ENCODE measurements around the gene TNS4. TPM values are rescaled to one million over a fixed set of nuclear protein-coding genes. Genes with fewer than 3 reads are reported as not detected.

The TNS4 gene
- total RNA-seq, 1 experiment from 2014 or later = not detected

- in situ Hi-C loops (cut with HindIII; ENCODE audit: low pct_unique_long_range_greater_than_20kb, low sequenced_read_pairs) = no loop called here
- no peak for DNase-seq (ENCODE audit: low read depth)
Measured at GRCh38 chr17:40468560-40468959, 32.9 kb downstream of the TNS4 start.

- in situ Hi-C loops (cut with HindIII; ENCODE audit: low pct_unique_long_range_greater_than_20kb, low sequenced_read_pairs) = no loop called here
Measured at GRCh38 chr17:40467281-40467867, 34.0 kb downstream of the TNS4 start.

GRCh38 chr17:40466298-40466971 is 35.0 kb downstream of the TNS4 start:
- DNase-seq (ENCODE audit: low read depth) = no peak

More at GRCh38 chr17:40467281-40467867, 34.0 kb downstream of the TNS4 start:
- no peak for DNase-seq (ENCODE audit: low read depth)

GRCh38 chr17:40464392-40464855 is 37.0 kb downstream of the TNS4 start:
- in situ Hi-C loops (cut with HindIII; ENCODE audit: low pct_unique_long_range_greater_than_20kb, low sequenced_read_pairs) = no loop called here
- no peak for DNase-seq (ENCODE audit: low read depth)

More at GRCh38 chr17:40466298-40466971, 35.0 kb downstream of the TNS4 start:
- in situ Hi-C loops (cut with HindIII; ENCODE audit: low pct_unique_long_range_greater_than_20kb, low sequenced_read_pairs) = no loop called here

- in situ Hi-C loops (cut with HindIII; ENCODE audit: low pct_unique_long_range_greater_than_20kb, low sequenced_read_pairs) = no loop called here
- no peak for DNase-seq (ENCODE audit: low read depth)
Measured at GRCh38 chr17:40463122-40463550, 38.3 kb downstream of the TNS4 start.

GRCh38 chr17:40462343-40463121 is 38.9 kb downstream of the TNS4 start:
- DNase-seq (ENCODE audit: low read depth) = no peak
- in situ Hi-C loops (cut with HindIII; ENCODE audit: low pct_unique_long_range_greater_than_20kb, low sequenced_read_pairs) = no loop called here

GRCh38 chr17:40461732-40462342 is 39.6 kb downstream of the TNS4 start:
- no peak for DNase-seq (ENCODE audit: low read depth)
- in situ Hi-C loops (cut with HindIII; ENCODE audit: low pct_unique_long_range_greater_than_20kb, low sequenced_read_pairs) = no loop called here

- in situ Hi-C loops (cut with HindIII; ENCODE audit: low pct_unique_long_range_greater_than_20kb, low sequenced_read_pairs) = no loop called here
- DNase-seq (ENCODE audit: low read depth) = no peak
Measured at GRCh38 chr17:40460968-40461731, 40.3 kb downstream of the TNS4 start.

- in situ Hi-C loops (cut with HindIII; ENCODE audit: low pct_unique_long_range_greater_than_20kb, low sequenced_read_pairs) = no loop called here
- DNase-seq (ENCODE audit: low read depth) = no peak
Measured at GRCh38 chr17:40460604-40460967, 40.8 kb downstream of the TNS4 start.

GRCh38 chr17:40459636-40460603 is 41.5 kb downstream of the TNS4 start:
- in situ Hi-C loops (cut with HindIII; ENCODE audit: low pct_unique_long_range_greater_than_20kb, low sequenced_read_pairs) = no loop called here
- no peak for DNase-seq (ENCODE audit: low read depth)

GRCh38 chr17:40458851-40459482 is 42.5 kb downstream of the TNS4 start:
- no peak for DNase-seq (ENCODE audit: low read depth)
- in situ Hi-C loops (cut with HindIII; ENCODE audit: low pct_unique_long_range_greater_than_20kb, low sequenced_read_pairs) = no loop called here

GRCh38 chr17:40457964-40458791 is 43.2 kb downstream of the TNS4 start:
- DNase-seq (ENCODE audit: low read depth) = no peak
- in situ Hi-C loops (cut with HindIII; ENCODE audit: low pct_unique_long_range_greater_than_20kb, low sequenced_read_pairs) = no loop called here

- in situ Hi-C loops (cut with HindIII; ENCODE audit: low pct_unique_long_range_greater_than_20kb, low sequenced_read_pairs) = no loop called here
Measured at GRCh38 chr17:40457369-40457768, 44.1 kb downstream of the TNS4 start.

GRCh38 chr17:40456396-40456951 is 44.9 kb downstream of the TNS4 start:
- in situ Hi-C loops (cut with HindIII; ENCODE audit: low pct_unique_long_range_greater_than_20kb, low sequenced_read_pairs) = no loop called here
- no peak for DNase-seq (ENCODE audit: low read depth)

More at GRCh38 chr17:40457369-40457768, 44.1 kb downstream of the TNS4 start:
- no peak for DNase-seq (ENCODE audit: low read depth)

GRCh38 chr17:40454613-40454995 is 46.8 kb downstream of the TNS4 start:
- in situ Hi-C loops (cut with HindIII; ENCODE audit: low pct_unique_long_range_greater_than_20kb, low sequenced_read_pairs) = no loop called here
- no peak for DNase-seq (ENCODE audit: low read depth)
